Loucy (cell line): ENCODE measurements around the gene JAM3.

Source experiments
- H2AFZ ChIP-seq: fragments of 200-600 bp; sonication (generic); 2 replicates; pipeline ENCODE4 v1.6.0; 2016; ENCODE audit warnings: antibody characterized with exemption, mild to moderate bottlenecking, low read length, moderate library complexity
- H3F3A ChIP-seq: fragments of 200-600 bp; 2 replicates; pipeline ENCODE4 v1.6.0; 2016; ENCODE audit warnings: antibody characterized with exemption, low read depth, mild to moderate bottlenecking
- H3K27me3 ChIP-seq: fragments of 200-600 bp; sonication (generic); 2 replicates; pipeline ENCODE4 v1.6.1; 2014; ENCODE audit warnings: low read length, mild to moderate bottlenecking; ENCODE audit not compliant: insufficient read depth, poor library complexity, severe bottlenecking
- H3K36me3 ChIP-seq: fragments of 200-600 bp; sonication (generic); 2 replicates; pipeline ENCODE4 v1.6.1; 2016; ENCODE audit warnings: low read length; ENCODE audit not compliant: insufficient read depth
- H3K4me1 ChIP-seq: fragments of 200-600 bp; sonication (generic); 2 replicates; pipeline ENCODE4 v1.5.1; 2014; ENCODE audit warnings: low read length, mild to moderate bottlenecking; ENCODE audit not compliant: insufficient read depth, poor library complexity, severe bottlenecking
- H3K4me2 ChIP-seq: fragments of 200-600 bp; sonication (generic); 2 replicates; pipeline ENCODE4 v1.6.0; 2014; ENCODE audit warnings: antibody characterized with exemption, low read length, low read depth, mild to moderate bottlenecking; ENCODE audit not compliant: poor library complexity, severe bottlenecking
- H3K4me3 ChIP-seq: fragments of 200-600 bp; sonication (generic); 2 replicates; pipeline ENCODE4 v1.5.1; 2014; ENCODE audit warnings: low read length, mild to moderate bottlenecking, mixed read lengths; ENCODE audit not compliant: poor library complexity, severe bottlenecking
- H3K79me2 ChIP-seq: fragments of 200-600 bp; sonication (generic); 2 replicates; pipeline ENCODE4 v1.6.1; 2014; ENCODE audit warnings: low read length; ENCODE audit not compliant: insufficient read depth
- H3K9ac ChIP-seq: fragments of 200-600 bp; sonication (generic); 2 replicates; pipeline ENCODE4 v1.6.0; 2014; ENCODE audit warnings: mild to moderate bottlenecking, low read depth, low read length, moderate library complexity; ENCODE audit not compliant: poor library complexity, severe bottlenecking
- H3K9me2 ChIP-seq: fragments of 200-600 bp; sonication (generic); replicated peaks from 2 replicates; pipeline ENCODE4 v1.6.1; 2016; ENCODE audit warnings: low read depth, low read length, mixed read lengths
- H3K9me3 ChIP-seq: fragments of 200-600 bp; sonication (generic); 2 replicates; pipeline ENCODE4 v1.6.1; 2014; ENCODE audit warnings: mild to moderate bottlenecking, antibody characterized with exemption, low read length, low read depth; ENCODE audit not compliant: insufficient read depth
- H4K20me1 ChIP-seq: fragments of 200-600 bp; sonication (generic); 2 replicates; pipeline ENCODE4 v1.6.0; 2014; ENCODE audit warnings: antibody characterized with exemption, low read length, mild to moderate bottlenecking; ENCODE audit not compliant: insufficient read depth, poor library complexity, severe bottlenecking
- EZH2phosphoT487 ChIP-seq: fragments of 200-600 bp; IDR thresholded peaks from 2 replicates; pipeline ENCODE4 v1.6.1; 2018; ENCODE audit warnings: antibody characterized with exemption, mild to moderate bottlenecking, moderate library complexity, borderline replicate concordance
- TF ChIP-seq, protein P1 (sequence below): fragments of 200-600 bp; sonication (generic); conservative IDR thresholded peaks from 2 replicates; pipeline ENCODE4 v1.5.1; 2014; ENCODE audit warnings: mild to moderate bottlenecking, antibody characterized with exemption, low read length

JAM3 gene

DNA sequence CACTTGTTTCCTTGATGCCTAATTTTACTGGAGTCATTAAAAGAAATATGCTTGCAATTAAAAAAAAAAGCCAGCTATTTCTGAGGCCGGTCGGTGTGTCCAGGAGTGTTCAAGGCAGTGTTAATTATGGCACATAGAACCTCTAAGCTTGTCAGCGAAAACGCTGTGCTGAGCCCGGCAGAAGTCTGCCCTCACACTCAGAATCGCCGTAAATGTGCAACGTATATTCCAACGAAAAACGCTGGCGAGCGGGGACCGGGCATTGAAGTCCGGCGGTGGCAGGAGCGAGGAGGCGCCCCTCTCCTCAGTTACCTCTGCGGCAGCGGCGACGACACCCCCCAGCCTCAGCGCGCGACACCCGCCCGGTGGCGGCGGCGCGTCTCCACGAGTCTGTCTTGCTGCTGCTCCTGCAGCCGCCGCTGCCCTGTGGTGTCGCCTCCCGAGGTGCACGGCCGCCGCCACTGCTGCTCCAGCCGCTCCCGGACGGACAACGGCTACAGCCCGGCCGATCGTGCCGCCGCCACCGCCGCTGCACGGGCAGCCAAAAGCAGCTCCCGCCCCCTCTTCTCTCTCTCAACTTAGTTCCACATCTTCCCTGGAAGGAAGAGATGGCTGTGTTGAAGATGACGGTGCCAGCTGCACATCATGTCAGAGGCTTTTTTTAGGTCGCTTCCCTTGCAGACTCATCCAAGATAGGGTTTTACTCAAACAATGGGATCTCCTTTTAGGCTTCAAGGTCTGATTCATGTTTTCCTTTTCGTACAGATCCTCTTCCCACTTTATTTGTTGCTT is 56.0 kb downstream of the JAM3 start:
- no peaks in the 10 kb centered on the region for H3F3A ChIP-seq
- no peaks in the 10 kb centered on the region for H3K79me2 ChIP-seq
- H3K4me3 ChIP-seq = no peak overlapping the region
- H3K4me2 ChIP-seq = no peak overlapping the region
- H3K9me3 ChIP-seq = no peaks in the 10 kb centered on the region
- H3K9me2 ChIP-seq = no peaks in the 10 kb centered on the region
- TF ChIP-seq EZH2phosphoT487 = no peak
- no peak overlapping the region for H2AFZ ChIP-seq
- H3K27me3 ChIP-seq = no peaks in the 10 kb centered on the region
- no peaks in the 10 kb centered on the region for H4K20me1 ChIP-seq
- H3K36me3 ChIP-seq = no peaks in the 10 kb centered on the region
- H3K4me1 ChIP-seq = peaks cover 18% of the 10 kb centered on the region
- no peak overlapping the region for H3K9ac ChIP-seq

DNA sequence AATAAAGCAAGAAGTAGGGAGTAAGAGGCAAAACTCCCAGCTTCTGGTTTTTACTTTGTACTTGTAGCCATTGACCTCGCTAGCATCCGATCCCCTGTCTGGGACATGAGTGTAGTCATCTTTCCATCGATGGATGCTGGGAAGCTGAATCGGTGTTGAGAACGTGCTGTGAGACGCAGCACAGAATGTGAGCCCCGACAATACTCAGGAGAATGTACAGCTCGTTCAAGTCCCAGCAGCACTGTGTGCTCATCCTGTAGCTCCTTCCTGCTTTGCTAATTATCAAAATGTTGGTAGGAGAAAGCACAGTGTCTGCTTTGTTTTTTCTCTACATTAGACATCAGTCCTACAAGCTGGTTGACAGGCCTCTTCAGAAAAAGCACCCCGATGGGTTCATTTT is 56.6 kb downstream of the JAM3 start:
- Histone ChIP-seq H3K36me3 (no peaks in the 10 kb centered on the region), H3K9me3 (no peaks in the 10 kb centered on the region; the same call in 1 of the 2 replicates), H3K4me2 (peak overlapping the region; percentile 34), H3K4me1 (peaks cover 18% of the 10 kb centered on the region), H4K20me1 (no peaks in the 10 kb centered on the region), H2AFZ (0 out of 2 replicates have a peak overlapping the region, but pooled peaks have one; percentile 13), H3K27me3 (no peaks in the 10 kb centered on the region), H3K9ac (peak overlapping the region; percentile 2), H3K79me2 (no peaks in the 10 kb centered on the region), H3F3A (no peaks in the 10 kb centered on the region), H3K9me2 (no peaks in the 10 kb centered on the region), H3K4me3 (no peak overlapping the region)
- TF ChIP-seq, protein P1, sequence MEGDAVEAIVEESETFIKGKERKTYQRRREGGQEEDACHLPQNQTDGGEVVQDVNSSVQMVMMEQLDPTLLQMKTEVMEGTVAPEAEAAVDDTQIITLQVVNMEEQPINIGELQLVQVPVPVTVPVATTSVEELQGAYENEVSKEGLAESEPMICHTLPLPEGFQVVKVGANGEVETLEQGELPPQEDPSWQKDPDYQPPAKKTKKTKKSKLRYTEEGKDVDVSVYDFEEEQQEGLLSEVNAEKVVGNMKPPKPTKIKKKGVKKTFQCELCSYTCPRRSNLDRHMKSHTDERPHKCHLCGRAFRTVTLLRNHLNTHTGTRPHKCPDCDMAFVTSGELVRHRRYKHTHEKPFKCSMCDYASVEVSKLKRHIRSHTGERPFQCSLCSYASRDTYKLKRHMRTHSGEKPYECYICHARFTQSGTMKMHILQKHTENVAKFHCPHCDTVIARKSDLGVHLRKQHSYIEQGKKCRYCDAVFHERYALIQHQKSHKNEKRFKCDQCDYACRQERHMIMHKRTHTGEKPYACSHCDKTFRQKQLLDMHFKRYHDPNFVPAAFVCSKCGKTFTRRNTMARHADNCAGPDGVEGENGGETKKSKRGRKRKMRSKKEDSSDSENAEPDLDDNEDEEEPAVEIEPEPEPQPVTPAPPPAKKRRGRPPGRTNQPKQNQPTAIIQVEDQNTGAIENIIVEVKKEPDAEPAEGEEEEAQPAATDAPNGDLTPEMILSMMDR = no peak
- TF ChIP-seq EZH2phosphoT487 = no peak

DNA sequence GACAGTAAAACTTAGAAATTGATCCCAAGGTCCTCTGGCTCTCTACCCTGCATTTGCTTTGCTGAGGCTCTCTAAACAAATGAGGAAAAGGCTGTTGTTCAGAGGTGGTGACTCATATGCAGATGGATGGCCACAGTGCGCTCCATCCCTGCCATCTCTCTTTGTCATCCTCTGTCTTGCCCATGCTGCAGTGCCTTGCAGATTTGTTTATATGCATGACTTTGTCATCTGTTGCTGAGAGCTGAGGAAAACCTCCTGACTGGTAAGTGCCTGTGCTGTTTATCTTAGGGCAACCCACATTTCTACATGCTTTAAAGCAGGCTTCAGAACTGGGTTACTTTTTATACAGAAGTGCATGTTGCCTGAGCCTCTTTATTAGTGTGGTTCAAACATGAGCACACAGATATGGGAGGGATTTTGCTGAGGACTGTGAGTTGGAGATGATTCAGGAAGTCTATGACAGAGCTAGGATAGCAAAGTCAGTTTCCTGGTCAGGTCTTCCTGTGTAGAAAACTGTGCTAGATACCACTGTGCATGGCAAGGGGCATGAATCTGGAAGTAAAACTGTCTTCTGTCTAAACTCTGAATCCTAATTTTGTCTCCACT is 57.4 kb downstream of the JAM3 start:
- H2AFZ ChIP-seq = peak overlapping the region; percentile 41
- peak overlapping the region; percentile 4 for H3K4me3 ChIP-seq
- no peaks in the 10 kb centered on the region for H3K9me2 ChIP-seq
- H3F3A ChIP-seq = no peaks in the 10 kb centered on the region
- H3K9me3 ChIP-seq = peaks cover 1% of the 10 kb centered on the region
- no peak for TF ChIP-seq EZH2phosphoT487
- TF ChIP-seq, protein P1 = no peak
- peak overlapping the region; percentile 2 for H3K9ac ChIP-seq
- no peaks in the 10 kb centered on the region for H4K20me1 ChIP-seq
- no peaks in the 10 kb centered on the region for H3K36me3 ChIP-seq
- no peaks in the 10 kb centered on the region for H3K27me3 ChIP-seq
- peaks cover 18% of the 10 kb centered on the region for H3K4me1 ChIP-seq
- H3K79me2 ChIP-seq = no peaks in the 10 kb centered on the region
- peak overlapping the region; percentile 34 for H3K4me2 ChIP-seq
